Ishikawa (cell line): ENCODE data around the gene EXOC6.

Experiments used
- CEBPB ChIP-seq: IDR thresholded peaks from 2 replicates; pipeline ENCODE4 v1.6.1; 2012
- EGR1 ChIP-seq: IDR thresholded peaks from 2 replicates; pipeline ENCODE4 v1.6.1; 2012
- EP300 ChIP-seq: IDR thresholded peaks from 2 replicates; pipeline ENCODE4 v1.6.1; 2012; ENCODE audit warnings: borderline replicate concordance
- MAX ChIP-seq: IDR thresholded peaks from 2 replicates; pipeline ENCODE4 v1.6.1; 2012
- NFIC ChIP-seq: IDR thresholded peaks from 2 replicates; pipeline ENCODE4 v1.6.1; 2012
- TCF12 ChIP-seq: IDR thresholded peaks from 2 replicates; pipeline ENCODE4 v1.6.1; 2012; ENCODE audit warnings: low read depth
- TF ChIP-seq, protein P1 (sequence below): IDR thresholded peaks from 2 replicates; pipeline ENCODE4 v1.6.1; 2012; ENCODE audit warnings: low read depth, mild to moderate bottlenecking

- TF ChIP-seq NFIC (no peak), EP300 (no peak), EGR1 (no peak), MAX (no peak), CEBPB (no peak), TCF12 (no peak)
- TF ChIP-seq, protein P1, sequence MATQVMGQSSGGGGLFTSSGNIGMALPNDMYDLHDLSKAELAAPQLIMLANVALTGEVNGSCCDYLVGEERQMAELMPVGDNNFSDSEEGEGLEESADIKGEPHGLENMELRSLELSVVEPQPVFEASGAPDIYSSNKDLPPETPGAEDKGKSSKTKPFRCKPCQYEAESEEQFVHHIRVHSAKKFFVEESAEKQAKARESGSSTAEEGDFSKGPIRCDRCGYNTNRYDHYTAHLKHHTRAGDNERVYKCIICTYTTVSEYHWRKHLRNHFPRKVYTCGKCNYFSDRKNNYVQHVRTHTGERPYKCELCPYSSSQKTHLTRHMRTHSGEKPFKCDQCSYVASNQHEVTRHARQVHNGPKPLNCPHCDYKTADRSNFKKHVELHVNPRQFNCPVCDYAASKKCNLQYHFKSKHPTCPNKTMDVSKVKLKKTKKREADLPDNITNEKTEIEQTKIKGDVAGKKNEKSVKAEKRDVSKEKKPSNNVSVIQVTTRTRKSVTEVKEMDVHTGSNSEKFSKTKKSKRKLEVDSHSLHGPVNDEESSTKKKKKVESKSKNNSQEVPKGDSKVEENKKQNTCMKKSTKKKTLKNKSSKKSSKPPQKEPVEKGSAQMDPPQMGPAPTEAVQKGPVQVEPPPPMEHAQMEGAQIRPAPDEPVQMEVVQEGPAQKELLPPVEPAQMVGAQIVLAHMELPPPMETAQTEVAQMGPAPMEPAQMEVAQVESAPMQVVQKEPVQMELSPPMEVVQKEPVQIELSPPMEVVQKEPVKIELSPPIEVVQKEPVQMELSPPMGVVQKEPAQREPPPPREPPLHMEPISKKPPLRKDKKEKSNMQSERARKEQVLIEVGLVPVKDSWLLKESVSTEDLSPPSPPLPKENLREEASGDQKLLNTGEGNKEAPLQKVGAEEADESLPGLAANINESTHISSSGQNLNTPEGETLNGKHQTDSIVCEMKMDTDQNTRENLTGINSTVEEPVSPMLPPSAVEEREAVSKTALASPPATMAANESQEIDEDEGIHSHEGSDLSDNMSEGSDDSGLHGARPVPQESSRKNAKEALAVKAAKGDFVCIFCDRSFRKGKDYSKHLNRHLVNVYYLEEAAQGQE, result no peak
These were observed 215.8 kb downstream of the EXOC6 start for GRCh38 chr10:93063977-93064660.
